ENCODE results near the gene MORC2.
A peak's percentile ranks its signal among the peaks of the same experiment; 100 is the strongest.

The MORC2 gene

DNA sequence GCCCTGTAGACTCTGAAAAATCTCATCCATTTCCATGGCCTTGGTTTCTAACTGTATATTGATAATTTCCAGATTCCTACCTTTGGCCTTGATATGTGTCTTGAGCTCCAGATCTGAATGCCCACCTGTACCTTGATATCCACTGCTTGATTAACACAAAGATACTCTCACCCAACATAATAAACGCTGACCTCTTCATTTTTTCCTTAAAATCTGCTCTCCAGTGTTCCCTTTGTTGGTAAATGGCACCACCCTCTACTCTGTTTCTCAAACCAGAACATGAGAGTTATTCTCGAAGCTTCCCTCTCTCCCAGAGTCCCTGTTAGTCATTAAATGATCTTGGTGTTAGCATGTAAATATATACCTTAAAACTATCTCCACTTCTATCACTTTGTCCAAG, 13.9 kb upstream of the MORC2 start:
- Histone ChIP-seq H3K27me3 (ENCODE audit: insufficient read depth, poor library complexity, severe bottlenecking) (no peaks in the 10 kb centered on the region), H3K4me3 (replicated peaks; ENCODE audit: insufficient read depth, low read length) (no peak overlapping the region), H3K27ac (replicated peaks) (no peak overlapping the region)
- DNase-seq (ENCODE audit: low read depth in 1 of 2, low spot score in 1 of 2) = no peak
- TF ChIP-seq SPI1 (IDR thresholded peaks at IDR 0.05; ENCODE audit: borderline replicate concordance, low read depth) (no peak), POLR2AphosphoS5 (IDR thresholded peaks at IDR 0.05; ENCODE audit: low read depth) (no peak), CTCF (IDR thresholded peaks at IDR 0.05; ENCODE audit: insufficient read depth, low read length) (no peak), GABPA (IDR thresholded peaks at IDR 0.05; ENCODE audit: low read depth) (no peak)
- TF ChIP-seq, protein P1, sequence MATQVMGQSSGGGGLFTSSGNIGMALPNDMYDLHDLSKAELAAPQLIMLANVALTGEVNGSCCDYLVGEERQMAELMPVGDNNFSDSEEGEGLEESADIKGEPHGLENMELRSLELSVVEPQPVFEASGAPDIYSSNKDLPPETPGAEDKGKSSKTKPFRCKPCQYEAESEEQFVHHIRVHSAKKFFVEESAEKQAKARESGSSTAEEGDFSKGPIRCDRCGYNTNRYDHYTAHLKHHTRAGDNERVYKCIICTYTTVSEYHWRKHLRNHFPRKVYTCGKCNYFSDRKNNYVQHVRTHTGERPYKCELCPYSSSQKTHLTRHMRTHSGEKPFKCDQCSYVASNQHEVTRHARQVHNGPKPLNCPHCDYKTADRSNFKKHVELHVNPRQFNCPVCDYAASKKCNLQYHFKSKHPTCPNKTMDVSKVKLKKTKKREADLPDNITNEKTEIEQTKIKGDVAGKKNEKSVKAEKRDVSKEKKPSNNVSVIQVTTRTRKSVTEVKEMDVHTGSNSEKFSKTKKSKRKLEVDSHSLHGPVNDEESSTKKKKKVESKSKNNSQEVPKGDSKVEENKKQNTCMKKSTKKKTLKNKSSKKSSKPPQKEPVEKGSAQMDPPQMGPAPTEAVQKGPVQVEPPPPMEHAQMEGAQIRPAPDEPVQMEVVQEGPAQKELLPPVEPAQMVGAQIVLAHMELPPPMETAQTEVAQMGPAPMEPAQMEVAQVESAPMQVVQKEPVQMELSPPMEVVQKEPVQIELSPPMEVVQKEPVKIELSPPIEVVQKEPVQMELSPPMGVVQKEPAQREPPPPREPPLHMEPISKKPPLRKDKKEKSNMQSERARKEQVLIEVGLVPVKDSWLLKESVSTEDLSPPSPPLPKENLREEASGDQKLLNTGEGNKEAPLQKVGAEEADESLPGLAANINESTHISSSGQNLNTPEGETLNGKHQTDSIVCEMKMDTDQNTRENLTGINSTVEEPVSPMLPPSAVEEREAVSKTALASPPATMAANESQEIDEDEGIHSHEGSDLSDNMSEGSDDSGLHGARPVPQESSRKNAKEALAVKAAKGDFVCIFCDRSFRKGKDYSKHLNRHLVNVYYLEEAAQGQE (IDR thresholded peaks at IDR 0.05; ENCODE audit: insufficient replicate concordance, low read depth) = no peak

GRCh38 chr22:30979932-30980331, 11.4 kb upstream of the MORC2 start:
- Histone ChIP-seq H3K27ac (replicated peaks) (no peak overlapping the region), H3K27me3 (ENCODE audit: insufficient read depth, poor library complexity, severe bottlenecking) (no peaks in the 10 kb centered on the region), H3K4me3 (replicated peaks; ENCODE audit: insufficient read depth, low read length) (no peak overlapping the region)
- TF ChIP-seq GABPA (IDR thresholded peaks at IDR 0.05; ENCODE audit: low read depth) (no peak), SPI1 (IDR thresholded peaks at IDR 0.05; ENCODE audit: borderline replicate concordance, low read depth) (no peak), POLR2AphosphoS5 (IDR thresholded peaks at IDR 0.05; ENCODE audit: low read depth) (no peak), CTCF (IDR thresholded peaks at IDR 0.05; ENCODE audit: insufficient read depth, low read length) (no peak)
- TF ChIP-seq, protein P1 (IDR thresholded peaks at IDR 0.05; ENCODE audit: insufficient replicate concordance, low read depth) = no peak
- DNase-seq (ENCODE audit: low read depth in 1 of 2, low spot score in 1 of 2) = no peak

- peak in 1 of 2 experiments; percentile 76 for DNase-seq (ENCODE audit: low read depth in 1 of 2, low spot score in 1 of 2)
- TF ChIP-seq SPI1 (IDR thresholded peaks at IDR 0.05; ENCODE audit: borderline replicate concordance, low read depth) (peak; percentile 47; the same call in 1 of the 2 replicates), POLR2AphosphoS5 (IDR thresholded peaks at IDR 0.05; ENCODE audit: low read depth) (peak; percentile 45; the same call in 1 of the 2 replicates), CTCF (IDR thresholded peaks at IDR 0.05; ENCODE audit: insufficient read depth, low read length) (no peak), GABPA (IDR thresholded peaks at IDR 0.05; ENCODE audit: low read depth) (no peak)
- TF ChIP-seq, protein P1 (IDR thresholded peaks at IDR 0.05; ENCODE audit: insufficient replicate concordance, low read depth) = no peak
- Histone ChIP-seq H3K27ac (replicated peaks) (peak overlapping the region; percentile 52), H3K27me3 (ENCODE audit: insufficient read depth, poor library complexity, severe bottlenecking) (no peaks in the 10 kb centered on the region), H3K4me3 (replicated peaks; ENCODE audit: insufficient read depth, low read length) (no peak overlapping the region)
Observed at GRCh38 chr22:30978304-30978962, 9.9 kb upstream of the MORC2 start.
